Measurements from ENCODE around the gene CNOT10.

DNA sequence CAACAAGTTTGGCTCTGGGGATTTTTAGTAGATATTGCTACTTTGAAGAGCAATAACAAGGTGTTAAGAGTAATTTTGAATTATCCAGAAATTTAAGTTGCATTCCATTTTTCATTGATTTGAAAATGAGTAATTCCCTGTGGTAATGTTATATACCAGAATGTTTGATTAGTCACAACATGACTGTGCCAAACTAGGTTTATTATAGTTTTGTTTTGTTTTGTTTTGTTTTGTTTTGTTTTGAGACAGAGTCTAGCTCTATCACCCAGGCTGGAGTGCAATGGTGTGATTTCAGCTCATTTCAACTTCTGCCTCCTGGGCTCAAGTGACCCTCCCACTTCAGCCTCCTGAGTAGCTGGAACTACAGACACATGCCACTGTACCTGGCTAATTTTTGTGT is 40.7 kb downstream of the CNOT10 start:
- no peak for TF ChIP-seq CTCF (IDR thresholded peaks at IDR 0.05)
- no peak for TF ChIP-seq POLR2A (IDR thresholded peaks at IDR 0.05)
